Measurements from ENCODE around the gene WDR82. TPM values are rescaled to one million over a fixed set of nuclear protein-coding genes. Genes with fewer than 3 reads are reported as not detected.

The WDR82 gene
- total RNA-seq, 4 donors from 2014 or later, result 42.9 to 56.9 (median 51.4) TPM

- ATAC-seq (ENCODE audit: low FRiP score) (no peak), DNase-seq (ENCODE audit: low spot score) (no peak)
- TF ChIP-seq CTCF (IDR thresholded peaks at IDR 0.05), result no peak
These were observed 61.0 kb downstream of the WDR82 start for GRCh38 chr3:52217409-52217805.

- ATAC-seq (ENCODE audit: low FRiP score) (peak; percentile 97), DNase-seq (ENCODE audit: low spot score) (no peak)
These were observed 61.7 kb downstream of the WDR82 start for GRCh38 chr3:52216585-52217408.

GRCh38 chr3:52215351-52215750 lies 63.1 kb downstream of the WDR82 start:
- ATAC-seq (ENCODE audit: low FRiP score) (no peak), DNase-seq (ENCODE audit: low spot score) (no peak)
- no peak for TF ChIP-seq CTCF (IDR thresholded peaks at IDR 0.05)

More at GRCh38 chr3:52216585-52217408, 61.7 kb downstream of the WDR82 start:
- TF ChIP-seq CTCF (IDR thresholded peaks at IDR 0.05), result no peak

GRCh38 chr3:52213901-52214300 lies 64.5 kb downstream of the WDR82 start:
- ATAC-seq (ENCODE audit: low FRiP score), result no peak
- TF ChIP-seq CTCF (IDR thresholded peaks at IDR 0.05), result no peak
- DNase-seq (ENCODE audit: low spot score), result no peak

GRCh38 chr3:52213005-52213404 lies 65.4 kb downstream of the WDR82 start:
- no peak for DNase-seq (ENCODE audit: low spot score)
- no peak for TF ChIP-seq CTCF (IDR thresholded peaks at IDR 0.05)
- ATAC-seq (ENCODE audit: low FRiP score), result no peak

- no peak for TF ChIP-seq CTCF (IDR thresholded peaks at IDR 0.05)
- DNase-seq (ENCODE audit: low spot score) (no peak), ATAC-seq (ENCODE audit: low FRiP score) (no peak)
These were observed 67.1 kb downstream of the WDR82 start for GRCh38 chr3:52211268-52211891.
